Right lobe of liver (tissue), 6 donors: ENCODE results near the gene APCDD1L. TPM values are rescaled to one million over a fixed set of nuclear protein-coding genes. Genes with fewer than 3 reads are reported as not detected.

ENCODE experiments used
- ATAC-seq, 4 donors: fragments of 200-7000 bp; cut with Tn5 transposase; one replicate each; pipeline ENCODE4 v1.9.1; 2020; ENCODE audit warnings: mild to moderate bottlenecking in 4 of 4, moderate library complexity in 4 of 4
- DNase-seq, 3 donors: peaks; one replicate each; pipeline ENCODE4 v3.0.0-alpha.2; 2020
- H3K27ac ChIP-seq, 3 donors: fragments of 200-600 bp; one replicate each; pipeline ENCODE4 v1.8.0; 2022
- H3K27me3 ChIP-seq, 2 donors: fragments of 200-600 bp; one replicate each; pipeline ENCODE4 v1.8.0; 2022
- H3K36me3 ChIP-seq, 4 donors: fragments of 200-600 bp; sonication (generic) in 1 of 4; one replicate each; pipeline versions ENCODE4 v1.5.1 to v1.8.0; 2017 to 2022; ENCODE audit warnings: control low read depth in 1 of 4
- H3K4me1 ChIP-seq, 4 donors: fragments of 200-600 bp; sonication (generic) in 1 of 4; one replicate each; pipeline versions ENCODE4 v1.5.1 to v1.8.0; 2017 to 2022; ENCODE audit warnings: control low read depth in 1 of 4
- H3K4me3 ChIP-seq, 3 donors: fragments of 200-600 bp; one replicate each; pipeline ENCODE4 v1.8.0; 2022
- H3K9me3 ChIP-seq, 4 donors: fragments of 200-600 bp; sonication (generic) in 1 of 4; one replicate each; pipeline versions ENCODE4 v1.5.1 to v1.8.0; 2017 to 2022; ENCODE audit warnings: control low read depth in 1 of 4
- POLR2A ChIP-seq: fragments of 450-650 bp; IDR thresholded peaks from one replicate; pipeline ENCODE4 v1.6.1; 2017; ENCODE audit warnings: antibody characterized with exemption, mild to moderate bottlenecking
- WGBS: methylation state at CpG from one replicate; pipeline ENCODE4 v1.1.6; 2018; ENCODE audit warnings: low coverage, low lambda C conversion rate; ENCODE audit not compliant: insufficient coverage; ENCODE audit errors: missing lambda C conversion rate; 5-methylcytosine and 5-hydroxymethylcytosine counted together
- intact Hi-C, 2 donors: fragments of 100-400 bp; cut with DNase I; formaldehyde crosslinking; loops; one replicate each; pipeline versions ENCODE4 v1.11.2 to v1.14.1; 2022
- total RNA-seq, 6 experiments: library from RNA; depleted of rRNA in 2 of 6; stranded (reverse); fragments of >200 nt in 2 of 6; fragmentation: NEBNext Ultra II Directional in 3 of 6; extraction: Animal tissue kit (Norgen Biotek cat#: 25700) in 3 of 6; gene quantifications; one replicate each; pipeline versions ENCODE4 v1.1.0 to v1.2.4, GENCODE V29; 2016 to 2023
- TF ChIP-seq, protein P1 (sequence below), 4 donors: fragments of 200-600 bp in 3 of 4; fragments of 450-650 bp in 1 of 4; IDR thresholded peaks; one replicate each; pipeline versions ENCODE4 v1.5.1 to v1.8.0; 2016 to 2022; ENCODE audit warnings: antibody characterized with exemption in 4 of 4, mild to moderate bottlenecking in 2 of 4
- donor health status: DM: no; HTN: yes; CAD: no.
- donor health status: DM: no; HTN: no; CAD: no.
- donor health status: DM: no; HTN: no; CAD: no.
- donor health status: DM: no; HTN: yes; CAD: no.
- donor health status: DM: no; HTN: yes; CAD: no.

APCDD1L gene
- total RNA-seq, 6 experiments from 2014 or later = 0.04 TPM; not detected in 5

DNA sequence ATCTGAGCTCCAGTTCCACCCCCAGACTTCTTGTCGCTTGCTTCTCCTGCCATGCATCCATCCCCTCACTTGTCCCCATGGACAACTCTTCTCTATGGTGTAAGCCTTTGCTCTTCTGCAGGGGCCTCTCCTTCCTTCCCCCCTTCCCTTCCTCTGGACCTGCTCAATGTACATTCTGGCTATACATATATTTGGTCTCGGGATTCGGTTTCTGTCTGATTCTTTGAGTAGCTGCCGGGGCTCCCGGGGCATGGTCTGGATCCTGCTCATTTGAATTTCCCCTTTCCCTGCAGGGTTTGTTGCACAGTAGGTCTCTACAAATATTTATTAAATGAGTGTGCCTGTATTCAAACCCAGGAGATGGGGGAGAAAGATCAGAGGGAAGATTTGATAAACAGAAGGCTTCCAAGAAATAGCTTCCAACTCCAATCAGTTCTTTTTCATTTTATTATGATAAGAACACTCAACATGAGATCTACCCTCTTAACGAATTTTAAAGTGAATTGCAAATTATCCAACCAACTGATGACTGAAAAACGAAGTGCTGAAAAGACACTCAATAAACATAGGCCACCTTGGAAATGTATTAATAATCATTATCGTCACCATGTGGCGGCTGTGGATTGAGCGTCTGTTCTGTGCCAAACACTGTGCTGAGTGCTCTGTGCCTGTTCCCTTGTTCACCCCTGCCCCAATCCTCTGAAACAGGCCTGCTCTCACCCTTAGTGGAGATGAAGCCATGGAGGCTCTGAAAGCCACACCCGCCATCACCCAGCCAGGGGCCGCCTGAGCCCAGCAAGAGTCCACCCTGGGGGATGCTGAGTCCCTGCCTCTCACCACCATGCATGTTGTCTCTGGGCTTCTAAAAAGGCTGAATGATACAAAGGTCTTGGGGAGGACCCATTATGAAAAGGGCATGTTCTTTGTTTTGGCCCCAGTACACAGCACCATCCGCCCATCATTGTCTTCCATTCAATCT lies 34.3 kb upstream of the APCDD1L start:
- ATAC-seq = no peak
- Histone ChIP-seq H3K27ac (no peak overlapping the region), H3K27me3 (peaks cover 0 to 7% of the 10 kb centered on the region in 2 donors), H3K36me3 (no peaks in the 10 kb centered on the region), H3K4me3 (no peak overlapping the region), H3K9me3 (no peaks in the 10 kb centered on the region), H3K4me1 (no peaks in the 10 kb centered on the region)
- 78% methylated on average over 11 of the region's 13 CpGs for WGBS
- no peak for DNase-seq
- intact Hi-C loops = no loop called here
- TF ChIP-seq, protein P1, sequence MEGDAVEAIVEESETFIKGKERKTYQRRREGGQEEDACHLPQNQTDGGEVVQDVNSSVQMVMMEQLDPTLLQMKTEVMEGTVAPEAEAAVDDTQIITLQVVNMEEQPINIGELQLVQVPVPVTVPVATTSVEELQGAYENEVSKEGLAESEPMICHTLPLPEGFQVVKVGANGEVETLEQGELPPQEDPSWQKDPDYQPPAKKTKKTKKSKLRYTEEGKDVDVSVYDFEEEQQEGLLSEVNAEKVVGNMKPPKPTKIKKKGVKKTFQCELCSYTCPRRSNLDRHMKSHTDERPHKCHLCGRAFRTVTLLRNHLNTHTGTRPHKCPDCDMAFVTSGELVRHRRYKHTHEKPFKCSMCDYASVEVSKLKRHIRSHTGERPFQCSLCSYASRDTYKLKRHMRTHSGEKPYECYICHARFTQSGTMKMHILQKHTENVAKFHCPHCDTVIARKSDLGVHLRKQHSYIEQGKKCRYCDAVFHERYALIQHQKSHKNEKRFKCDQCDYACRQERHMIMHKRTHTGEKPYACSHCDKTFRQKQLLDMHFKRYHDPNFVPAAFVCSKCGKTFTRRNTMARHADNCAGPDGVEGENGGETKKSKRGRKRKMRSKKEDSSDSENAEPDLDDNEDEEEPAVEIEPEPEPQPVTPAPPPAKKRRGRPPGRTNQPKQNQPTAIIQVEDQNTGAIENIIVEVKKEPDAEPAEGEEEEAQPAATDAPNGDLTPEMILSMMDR (IDR thresholded peaks at IDR 0.05) = no peak
- TF ChIP-seq POLR2A = no peak

DNA sequence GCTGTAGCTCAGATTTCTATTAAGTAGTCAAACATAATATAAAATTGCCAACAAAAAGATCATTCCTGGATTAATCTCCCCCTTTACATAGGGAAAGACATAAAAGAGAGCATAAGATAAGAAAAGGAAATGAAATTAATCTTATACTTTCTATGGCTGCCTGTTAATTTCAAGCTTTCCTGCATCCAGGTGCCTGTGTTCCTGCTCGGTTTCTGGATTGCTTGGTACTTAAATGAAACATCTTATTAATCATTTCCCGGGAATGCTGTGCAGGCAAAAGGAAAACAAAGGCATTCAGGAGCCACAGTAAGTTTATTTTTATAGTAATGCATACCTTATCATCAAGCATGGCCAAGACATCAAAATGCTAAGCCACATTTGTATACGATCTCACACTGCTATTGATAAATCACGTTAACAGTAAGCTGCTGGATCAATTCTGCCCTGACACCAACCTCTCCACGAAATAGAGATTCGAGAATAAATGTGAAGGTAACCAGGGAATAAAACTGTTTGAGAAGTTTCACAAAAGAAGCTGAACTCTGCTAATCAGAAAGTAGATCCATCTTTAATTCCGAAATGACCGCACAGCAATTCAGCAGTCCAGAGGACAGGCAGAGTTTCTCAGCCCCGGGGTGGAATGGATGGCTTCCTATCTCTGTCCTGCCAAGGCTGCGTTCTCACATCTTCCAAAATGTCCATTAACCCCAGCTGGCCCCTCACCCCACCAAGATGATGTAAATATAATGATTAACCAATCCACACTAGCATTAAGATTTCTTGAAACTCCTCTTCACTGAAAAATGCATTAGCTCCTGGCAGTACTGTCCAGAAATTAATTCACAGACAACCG lies 32.6 kb upstream of the APCDD1L start:
- intact Hi-C loops = no loop called here
- DNase-seq = no peak

DNA sequence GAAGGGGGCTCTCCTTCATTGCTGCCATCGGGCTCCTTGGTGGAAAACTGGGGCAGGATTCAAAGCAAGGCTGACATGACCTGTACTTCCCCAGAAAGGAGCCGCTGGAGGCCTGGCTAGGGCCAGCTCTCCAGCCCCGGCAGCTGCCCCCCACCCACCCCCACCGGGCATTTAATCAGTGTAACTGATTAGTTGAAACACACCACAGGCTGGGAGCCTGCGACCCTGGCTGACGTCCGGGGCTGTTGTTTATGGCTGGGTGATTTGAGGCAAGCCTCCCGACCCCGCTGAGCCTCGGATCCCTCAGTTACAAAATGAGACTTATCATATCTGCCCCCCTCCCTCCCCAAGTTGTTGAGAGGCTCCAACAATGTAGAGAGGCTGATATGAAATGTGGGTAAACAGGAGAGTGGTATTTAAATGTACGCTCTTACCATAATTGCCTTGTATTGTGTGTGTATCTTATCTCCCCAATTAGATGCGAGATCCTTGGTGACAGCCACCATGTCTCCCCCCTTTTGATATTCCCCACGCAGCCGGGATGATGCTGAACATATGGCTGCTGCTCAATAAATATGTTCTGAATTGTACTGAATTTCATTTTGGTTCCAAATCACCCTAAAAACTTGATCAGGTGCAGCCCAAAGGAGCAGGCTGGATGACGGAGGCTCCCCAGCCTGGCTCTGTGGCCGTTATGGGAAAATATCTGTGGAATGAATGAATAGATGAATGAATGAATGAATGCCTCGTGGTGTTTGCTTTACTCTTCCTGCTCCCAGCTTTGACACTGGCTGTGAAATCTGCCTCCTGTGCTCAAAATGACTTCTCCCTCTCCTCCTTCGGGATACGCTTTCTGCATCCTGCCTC lies 31.8 kb upstream of the APCDD1L start:
- H3K4me1 ChIP-seq = no peaks in the 10 kb centered on the region
- TF ChIP-seq, protein P1 (IDR thresholded peaks at IDR 0.05) = no peak
- TF ChIP-seq POLR2A = no peak
- no peak overlapping the region for H3K4me3 ChIP-seq
- H3K27me3 ChIP-seq = peaks cover 0 to 7% of the 10 kb centered on the region in 2 donors
- no peak overlapping the region for H3K27ac ChIP-seq
- WGBS = 30% methylated on average over 12 of the region's 19 CpGs
- H3K9me3 ChIP-seq = no peaks in the 10 kb centered on the region
- intact Hi-C loops = no loop called here
- H3K36me3 ChIP-seq = no peaks in the 10 kb centered on the region
- no peak for DNase-seq
- no peak for ATAC-seq

More for the DNA sequence above, 32.6 kb upstream of the APCDD1L start:
- H3K4me1 ChIP-seq = no peaks in the 10 kb centered on the region
- peaks cover 0 to 7% of the 10 kb centered on the region in 2 donors for H3K27me3 ChIP-seq
- no peak for ATAC-seq
- WGBS = 49% methylated on average over 9 of the region's 11 CpGs
- H3K36me3 ChIP-seq = no peaks in the 10 kb centered on the region
- H3K27ac ChIP-seq = no peak overlapping the region
- no peak overlapping the region for H3K4me3 ChIP-seq
- TF ChIP-seq, protein P1 (IDR thresholded peaks at IDR 0.05) = no peak
- TF ChIP-seq POLR2A = no peak
- no peaks in the 10 kb centered on the region for H3K9me3 ChIP-seq

DNA sequence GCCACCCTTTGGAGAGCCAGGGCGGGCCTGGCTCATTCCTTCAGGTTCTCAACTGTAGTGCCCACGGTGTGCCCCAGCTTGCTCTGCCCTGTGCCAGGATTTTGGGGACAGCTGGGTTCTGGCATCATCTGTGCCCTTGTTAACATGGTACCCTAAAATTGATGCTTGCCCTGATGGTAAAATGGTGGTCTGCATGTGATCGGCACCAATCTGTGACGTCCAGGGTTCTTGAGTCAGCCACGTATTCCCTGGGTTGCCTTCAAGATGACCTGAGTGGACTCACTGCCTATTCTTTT lies 31.2 kb upstream of the APCDD1L start:
- Histone ChIP-seq H3K27ac (no peak overlapping the region), H3K36me3 (no peaks in the 10 kb centered on the region), H3K4me1 (no peaks in the 10 kb centered on the region), H3K9me3 (no peaks in the 10 kb centered on the region), H3K4me3 (no peak overlapping the region), H3K27me3 (peaks cover 0 to 7% of the 10 kb centered on the region in 2 donors)
- ATAC-seq = no peak
- TF ChIP-seq POLR2A = no peak
- TF ChIP-seq, protein P1 (IDR thresholded peaks at IDR 0.05) = no peak
- 76% methylated on average over 4 of the region's 5 CpGs for WGBS
- intact Hi-C loops = no loop called here
- DNase-seq = no peak
